Suprapubic skin (tissue), 4 donors: Measurements from ENCODE around the gene EFEMP1.

ENCODE experiments used
- POLR2A ChIP-seq, 2 donors: fragments of 450-650 bp; IDR thresholded peaks; one replicate each; pipeline ENCODE4 v1.6.1; 2017; ENCODE audit warnings: antibody characterized with exemption in 2 of 2, mild to moderate bottlenecking in 2 of 2, moderate library complexity in 2 of 2
- POLR2AphosphoS5 ChIP-seq, 3 donors: sonication (generic); formaldehyde crosslinking; IDR thresholded peaks; one replicate each; pipeline ENCODE4 v1.6.1; 2017; ENCODE audit warnings: antibody characterized with exemption in 3 of 3
- TF ChIP-seq, protein P1 (sequence below), 2 donors: fragments of 200-600 bp in 1 of 2; fragments of 450-650 bp in 1 of 2; sonication (generic) in 1 of 2; IDR thresholded peaks; one replicate each; pipeline ENCODE4 v1.5.1; 2016 to 2019; ENCODE audit warnings: antibody characterized with exemption in 2 of 2, mild to moderate bottlenecking in 1 of 2, moderate library complexity in 1 of 2

DNA sequence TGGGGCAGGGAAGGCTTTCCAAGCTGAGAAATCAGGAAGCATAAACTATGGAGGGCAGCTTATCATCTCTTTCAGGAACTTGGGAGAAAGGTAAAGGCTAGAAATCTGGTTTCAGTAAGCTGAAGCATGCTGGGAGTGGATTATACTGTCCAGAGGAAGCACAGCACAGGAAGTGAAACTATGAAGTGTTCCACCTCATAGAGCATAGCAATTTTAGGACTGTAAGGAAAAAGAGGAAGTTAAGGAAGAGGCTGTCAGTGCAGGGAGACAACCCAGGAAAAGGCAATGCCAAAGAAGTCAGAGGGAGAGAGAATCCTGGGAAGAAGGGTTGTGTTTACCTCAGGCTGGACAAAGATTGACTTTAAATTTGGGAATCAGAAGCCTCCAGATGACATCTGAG, 51.9 kb downstream of the EFEMP1 start:
- TF ChIP-seq, protein P1, sequence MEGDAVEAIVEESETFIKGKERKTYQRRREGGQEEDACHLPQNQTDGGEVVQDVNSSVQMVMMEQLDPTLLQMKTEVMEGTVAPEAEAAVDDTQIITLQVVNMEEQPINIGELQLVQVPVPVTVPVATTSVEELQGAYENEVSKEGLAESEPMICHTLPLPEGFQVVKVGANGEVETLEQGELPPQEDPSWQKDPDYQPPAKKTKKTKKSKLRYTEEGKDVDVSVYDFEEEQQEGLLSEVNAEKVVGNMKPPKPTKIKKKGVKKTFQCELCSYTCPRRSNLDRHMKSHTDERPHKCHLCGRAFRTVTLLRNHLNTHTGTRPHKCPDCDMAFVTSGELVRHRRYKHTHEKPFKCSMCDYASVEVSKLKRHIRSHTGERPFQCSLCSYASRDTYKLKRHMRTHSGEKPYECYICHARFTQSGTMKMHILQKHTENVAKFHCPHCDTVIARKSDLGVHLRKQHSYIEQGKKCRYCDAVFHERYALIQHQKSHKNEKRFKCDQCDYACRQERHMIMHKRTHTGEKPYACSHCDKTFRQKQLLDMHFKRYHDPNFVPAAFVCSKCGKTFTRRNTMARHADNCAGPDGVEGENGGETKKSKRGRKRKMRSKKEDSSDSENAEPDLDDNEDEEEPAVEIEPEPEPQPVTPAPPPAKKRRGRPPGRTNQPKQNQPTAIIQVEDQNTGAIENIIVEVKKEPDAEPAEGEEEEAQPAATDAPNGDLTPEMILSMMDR (IDR thresholded peaks at IDR 0.05) = no peak
- TF ChIP-seq POLR2AphosphoS5 (IDR thresholded peaks at IDR 0.05) (no peak), POLR2A (IDR thresholded peaks at IDR 0.05) (no peak)
